ENCODE results near the gene AFG3L2. TPM values are rescaled to one million over a fixed set of nuclear protein-coding genes. Genes with fewer than 3 reads are reported as not detected.

Gene AFG3L2
- total and polyA plus RNA-seq, 4 donors, result 16.4 to 41.3 (median 33.8) TPM

GRCh38 chr18:12305930-12306629 lies 70.9 kb downstream of the AFG3L2 start:
- H3K9me3 ChIP-seq (ENCODE audit: control insufficient read depth in 4 of 4, insufficient read depth in 3 of 4, low read length in 3 of 4), result no peaks in the 10 kb centered on the region
- H3K9ac ChIP-seq (ENCODE audit: insufficient read depth in 1 of 2, low read length in 2 of 2), result no peak overlapping the region
- no peak for TF ChIP-seq CTCF (IDR thresholded peaks at IDR 0.05; ENCODE audit: control extremely low read depth, extremely low read depth)
- WGBS, 2 donors, result 84 to 94% methylated on average over 25 of the region's 25 CpGs
- peaks cover 1 to 12% (median 7%) of the 10 kb centered on the region in 4 donors for H3K36me3 ChIP-seq (ENCODE audit: control insufficient read depth in 4 of 4, insufficient read depth in 4 of 4, low read length in 4 of 4)
- H3K4me3 ChIP-seq, result no peak overlapping the region
- H3K4me1 ChIP-seq (ENCODE audit: control insufficient read depth in 5 of 5, insufficient read depth in 5 of 5, low read length in 5 of 5), result peaks cover 5 to 25% (median 8%) of the 10 kb centered on the region in 5 donors
- ATAC-seq (ENCODE audit: insufficient read depth, low FRiP score), result no peak
- no peak overlapping the region for H3K27ac ChIP-seq (ENCODE audit: low read depth in 1 of 2, low read length in 1 of 2)
- DNase-seq, result peak; percentile 19 to 30 (median 25)
- peaks cover 0 to 9% (median 3%) of the 10 kb centered on the region in 3 donors for H3K27me3 ChIP-seq (ENCODE audit: control insufficient read depth in 3 of 3, insufficient read depth in 3 of 3, low read length in 2 of 3)

GRCh38 chr18:12305211-12305610 lies 71.8 kb downstream of the AFG3L2 start:
- Histone ChIP-seq H3K27me3 (ENCODE audit: control insufficient read depth in 3 of 3, insufficient read depth in 3 of 3, low read length in 2 of 3) (peaks cover 0 to 9% (median 3%) of the 10 kb centered on the region in 3 donors), H3K9ac (ENCODE audit: insufficient read depth in 1 of 2, low read length in 2 of 2) (no peak overlapping the region), H3K27ac (ENCODE audit: low read depth in 1 of 2, low read length in 1 of 2) (no peak overlapping the region), H3K4me1 (ENCODE audit: control insufficient read depth in 5 of 5, insufficient read depth in 5 of 5, low read length in 5 of 5) (peaks cover 4 to 25% (median 6%) of the 10 kb centered on the region in 5 donors), H3K9me3 (ENCODE audit: control insufficient read depth in 4 of 4, insufficient read depth in 3 of 4, low read length in 3 of 4) (no peaks in the 10 kb centered on the region), H3K36me3 (ENCODE audit: control insufficient read depth in 4 of 4, insufficient read depth in 4 of 4, low read length in 4 of 4) (peaks cover 0 to 6% (median 2%) of the 10 kb centered on the region in 4 donors), H3K4me3 (no peak overlapping the region)
- ATAC-seq (ENCODE audit: insufficient read depth, low FRiP score), result no peak
- TF ChIP-seq CTCF (IDR thresholded peaks at IDR 0.05; ENCODE audit: control extremely low read depth, extremely low read depth), result no peak
- DNase-seq, result no peak
- WGBS, 2 donors, result 81 to 83% methylated on average over 12 of the region's 12 CpGs

GRCh38 chr18:12304351-12305210 lies 72.4 kb downstream of the AFG3L2 start:
- WGBS, 2 donors, result 70 to 82% methylated on average over 19 of the region's 19 CpGs
- H3K4me3 ChIP-seq, result no peak overlapping the region
- H3K27me3 ChIP-seq (ENCODE audit: control insufficient read depth in 3 of 3, insufficient read depth in 3 of 3, low read length in 2 of 3), result peaks cover 0 to 9% (median 3%) of the 10 kb centered on the region in 3 donors
- ATAC-seq (ENCODE audit: insufficient read depth, low FRiP score) (no peak), DNase-seq (peak in 1 of 3 donors; percentile 58)
- H3K9ac ChIP-seq (ENCODE audit: insufficient read depth in 1 of 2, low read length in 2 of 2), result no peak overlapping the region
- TF ChIP-seq CTCF (IDR thresholded peaks at IDR 0.05; ENCODE audit: control extremely low read depth, extremely low read depth), result no peak
- H3K4me1 ChIP-seq (ENCODE audit: control insufficient read depth in 5 of 5, insufficient read depth in 5 of 5, low read length in 5 of 5), result peaks cover under 1 to 22% (median 3%) of the 10 kb centered on the region in 5 donors
- H3K36me3 ChIP-seq (ENCODE audit: control insufficient read depth in 4 of 4, insufficient read depth in 4 of 4, low read length in 4 of 4), result peaks cover 0 to 2% (median under 1%) of the 10 kb centered on the region in 4 donors
- H3K9me3 ChIP-seq (ENCODE audit: control insufficient read depth in 4 of 4, insufficient read depth in 3 of 4, low read length in 3 of 4), result no peaks in the 10 kb centered on the region
- no peak overlapping the region for H3K27ac ChIP-seq (ENCODE audit: low read depth in 1 of 2, low read length in 1 of 2)

Measured in lung (tissue), 12 donors.